ENCODE measurements around the gene MLEC. TPM values are rescaled to one million over a fixed set of nuclear protein-coding genes. Genes with fewer than 3 reads are reported as not detected.

The MLEC gene
- total RNA-seq, 1 experiment from 2014 or later: 142 TPM

- DNase-seq: peak; percentile 19
Observed at GRCh38 chr12:120674097-120674636, 12.8 kb upstream of the MLEC start.

GRCh38 chr12:120677765-120678473 is 9.0 kb upstream of the MLEC start:
- Histone ChIP-seq H3K36me3 (replicated peaks; ENCODE audit: control insufficient read depth, insufficient read depth, low read length) (no peaks in the 10 kb centered on the region), H3K4me3 (ENCODE audit: insufficient read depth, low read depth, low read length) (no peak overlapping the region), H3K27me3 (ENCODE audit: control insufficient read depth, insufficient read depth, low read length) (no peaks in the 10 kb centered on the region)
- DNase-seq: no peak

More at GRCh38 chr12:120674097-120674636, 12.8 kb upstream of the MLEC start:
- no peaks in the 10 kb centered on the region for H3K36me3 ChIP-seq (replicated peaks; ENCODE audit: control insufficient read depth, insufficient read depth, low read length)
- no peaks in the 10 kb centered on the region for H3K27me3 ChIP-seq (ENCODE audit: control insufficient read depth, insufficient read depth, low read length)
- no peak overlapping the region for H3K4me3 ChIP-seq (ENCODE audit: insufficient read depth, low read depth, low read length)

GRCh38 chr12:120678572-120678971 is 8.4 kb upstream of the MLEC start:
- DNase-seq: no peak
- Histone ChIP-seq H3K27me3 (ENCODE audit: control insufficient read depth, insufficient read depth, low read length) (no peaks in the 10 kb centered on the region), H3K36me3 (replicated peaks; ENCODE audit: control insufficient read depth, insufficient read depth, low read length) (no peaks in the 10 kb centered on the region), H3K4me3 (ENCODE audit: insufficient read depth, low read depth, low read length) (no peak overlapping the region)

GRCh38 chr12:120680165-120680738 is 6.7 kb upstream of the MLEC start:
- peak; percentile 40 for DNase-seq
- no peak overlapping the region for H3K4me3 ChIP-seq (ENCODE audit: insufficient read depth, low read depth, low read length)
- H3K36me3 ChIP-seq (replicated peaks; ENCODE audit: control insufficient read depth, insufficient read depth, low read length): no peaks in the 10 kb centered on the region
- no peaks in the 10 kb centered on the region for H3K27me3 ChIP-seq (ENCODE audit: control insufficient read depth, insufficient read depth, low read length)

GRCh38 chr12:120684523-120684932 is 2.4 kb upstream of the MLEC start:
- Histone ChIP-seq H3K27me3 (ENCODE audit: control insufficient read depth, insufficient read depth, low read length) (no peaks in the 10 kb centered on the region), H3K36me3 (replicated peaks; ENCODE audit: control insufficient read depth, insufficient read depth, low read length) (no peaks in the 10 kb centered on the region), H3K4me3 (ENCODE audit: insufficient read depth, low read depth, low read length) (no peak overlapping the region)
- DNase-seq: no peak

GRCh38 chr12:120685522-120685921 is 1.4 kb upstream of the MLEC start:
- Histone ChIP-seq H3K27me3 (ENCODE audit: control insufficient read depth, insufficient read depth, low read length) (no peaks in the 10 kb centered on the region), H3K4me3 (ENCODE audit: insufficient read depth, low read depth, low read length) (no peak overlapping the region; the same call in 1 of the 2 replicates), H3K36me3 (replicated peaks; ENCODE audit: control insufficient read depth, insufficient read depth, low read length) (no peaks in the 10 kb centered on the region)
- DNase-seq: no peak

GRCh38 chr12:120686151-120686689 is 729 bp upstream of the MLEC start:
- peak overlapping the region; percentile 88 for H3K4me3 ChIP-seq (ENCODE audit: insufficient read depth, low read depth, low read length)
- H3K27me3 ChIP-seq (ENCODE audit: control insufficient read depth, insufficient read depth, low read length): no peaks in the 10 kb centered on the region
- DNase-seq: peak; percentile 97
- H3K36me3 ChIP-seq (replicated peaks; ENCODE audit: control insufficient read depth, insufficient read depth, low read length): no peaks in the 10 kb centered on the region

- DNase-seq: no peak
- Histone ChIP-seq H3K36me3 (replicated peaks; ENCODE audit: control insufficient read depth, insufficient read depth, low read length) (no peaks in the 10 kb centered on the region), H3K27me3 (ENCODE audit: control insufficient read depth, insufficient read depth, low read length) (no peaks in the 10 kb centered on the region), H3K4me3 (ENCODE audit: insufficient read depth, low read depth, low read length) (peak overlapping the region; percentile 88)
Observed at GRCh38 chr12:120687578-120688289, 785 bp downstream of the MLEC start.

GRCh38 chr12:120688527-120689071 is 1.6 kb downstream of the MLEC start:
- Histone ChIP-seq H3K36me3 (replicated peaks; ENCODE audit: control insufficient read depth, insufficient read depth, low read length) (no peaks in the 10 kb centered on the region), H3K4me3 (ENCODE audit: insufficient read depth, low read depth, low read length) (peak overlapping the region; percentile 88), H3K27me3 (ENCODE audit: control insufficient read depth, insufficient read depth, low read length) (no peaks in the 10 kb centered on the region)
- DNase-seq: no peak

GRCh38 chr12:120689397-120690082 is 2.6 kb downstream of the MLEC start:
- no peak for DNase-seq
- Histone ChIP-seq H3K4me3 (ENCODE audit: insufficient read depth, low read depth, low read length) (no peak overlapping the region), H3K27me3 (ENCODE audit: control insufficient read depth, insufficient read depth, low read length) (no peaks in the 10 kb centered on the region), H3K36me3 (replicated peaks; ENCODE audit: control insufficient read depth, insufficient read depth, low read length) (peaks cover 5% of the 10 kb centered on the region)

- DNase-seq: no peak
- Histone ChIP-seq H3K36me3 (replicated peaks; ENCODE audit: control insufficient read depth, insufficient read depth, low read length) (peaks cover 10% of the 10 kb centered on the region), H3K4me3 (ENCODE audit: insufficient read depth, low read depth, low read length) (no peak overlapping the region), H3K27me3 (ENCODE audit: control insufficient read depth, insufficient read depth, low read length) (no peaks in the 10 kb centered on the region)
Observed at GRCh38 chr12:120690083-120690450, 3.1 kb downstream of the MLEC start.

GRCh38 chr12:120690978-120691377 is 4.0 kb downstream of the MLEC start:
- no peak for DNase-seq
- Histone ChIP-seq H3K27me3 (ENCODE audit: control insufficient read depth, insufficient read depth, low read length) (no peaks in the 10 kb centered on the region), H3K36me3 (replicated peaks; ENCODE audit: control insufficient read depth, insufficient read depth, low read length) (peaks cover 11% of the 10 kb centered on the region), H3K4me3 (ENCODE audit: insufficient read depth, low read depth, low read length) (no peak overlapping the region)

- Histone ChIP-seq H3K4me3 (ENCODE audit: insufficient read depth, low read depth, low read length) (no peak overlapping the region), H3K36me3 (replicated peaks; ENCODE audit: control insufficient read depth, insufficient read depth, low read length) (peaks cover 22% of the 10 kb centered on the region), H3K27me3 (ENCODE audit: control insufficient read depth, insufficient read depth, low read length) (no peaks in the 10 kb centered on the region)
- DNase-seq: no peak
Observed at GRCh38 chr12:120692524-120693033, 5.6 kb downstream of the MLEC start.

- Histone ChIP-seq H3K4me3 (ENCODE audit: insufficient read depth, low read depth, low read length) (no peak overlapping the region), H3K27me3 (ENCODE audit: control insufficient read depth, insufficient read depth, low read length) (no peaks in the 10 kb centered on the region), H3K36me3 (replicated peaks; ENCODE audit: control insufficient read depth, insufficient read depth, low read length) (peaks cover 26% of the 10 kb centered on the region)
- DNase-seq: no peak
Observed at GRCh38 chr12:120693848-120694247, 6.9 kb downstream of the MLEC start.

All from H7 (cell line).